Fibroblast of villous mesenchyme (primary cell): ENCODE data around the gene SDHAF2. TPM values are rescaled to one million over a fixed set of nuclear protein-coding genes. Genes with fewer than 3 reads are reported as not detected.
A peak's percentile ranks its signal among the peaks of the same experiment; 100 is the strongest.
"Not testable (repeated sequence)": the region's sequence is repeated elsewhere in the genome, so short reads cannot be mapped to it uniquely, and the experiment has no call there.

Source experiments
- DNase-seq: peaks from one replicate; pipeline ENCODE4 v3.0.0-alpha.2; 2010; ENCODE audit warnings: low read depth
- H3K4me3 ChIP-seq: 2 replicates; pipeline ENCODE4 v1.5.1; 2011; ENCODE audit warnings: low read depth, mild to moderate bottlenecking, low read length
- CTCF ChIP-seq: IDR thresholded peaks from 2 replicates; pipeline ENCODE4 v1.5.1; 2012; ENCODE audit warnings: low read depth, mild to moderate bottlenecking, low read length; ENCODE audit not compliant: insufficient read depth
- total RNA-seq: library from RNA; depleted of rRNA; stranded (reverse); fragments of >200 nt; gene quantifications from 2 replicates; pipeline ENCODE4 v1.2.3, GENCODE V29; 2012

SDHAF2 gene
- total RNA-seq, 1 donor = 37.6 TPM

GRCh38 chr11:61460474-61460881, 30.6 kb downstream of the SDHAF2 start:
- no peak for DNase-seq
- no peak for TF ChIP-seq CTCF
- H3K4me3 ChIP-seq = no peak overlapping the region

- no peak overlapping the region for H3K4me3 ChIP-seq
- DNase-seq = no peak
- no peak for TF ChIP-seq CTCF
Observed at GRCh38 chr11:61460986-61461385, 31.1 kb downstream of the SDHAF2 start.

GRCh38 chr11:61467602-61468001, 37.7 kb downstream of the SDHAF2 start:
- not testable (repeated sequence) for DNase-seq, H3K4me3 ChIP-seq

- DNase-seq = no peak
- H3K4me3 ChIP-seq = no peak overlapping the region
- no peak for TF ChIP-seq CTCF
Observed at GRCh38 chr11:61468002-61468401, 38.1 kb downstream of the SDHAF2 start.

GRCh38 chr11:61472282-61472681, 42.4 kb downstream of the SDHAF2 start:
- no peak overlapping the region for H3K4me3 ChIP-seq
- DNase-seq = peak; percentile 20
- no peak for TF ChIP-seq CTCF

GRCh38 chr11:61472868-61473267, 42.9 kb downstream of the SDHAF2 start:
- no peak overlapping the region for H3K4me3 ChIP-seq
- no peak for DNase-seq
- TF ChIP-seq CTCF = no peak

GRCh38 chr11:61473370-61474012, 43.6 kb downstream of the SDHAF2 start:
- DNase-seq = no peak
- no peak for TF ChIP-seq CTCF
- no peak overlapping the region for H3K4me3 ChIP-seq
